HG02588 (cell line): ENCODE data around the gene GPR75.

Experiments
- ATAC-seq: cut with Tn5 transposase; IDR thresholded peaks from one replicate; pipeline ENCODE4 v1.9.1; 2021; ENCODE audit warnings: mild to moderate bottlenecking, moderate library complexity; ENCODE audit not compliant: unreplicated experiment

GPR75 gene

DNA sequence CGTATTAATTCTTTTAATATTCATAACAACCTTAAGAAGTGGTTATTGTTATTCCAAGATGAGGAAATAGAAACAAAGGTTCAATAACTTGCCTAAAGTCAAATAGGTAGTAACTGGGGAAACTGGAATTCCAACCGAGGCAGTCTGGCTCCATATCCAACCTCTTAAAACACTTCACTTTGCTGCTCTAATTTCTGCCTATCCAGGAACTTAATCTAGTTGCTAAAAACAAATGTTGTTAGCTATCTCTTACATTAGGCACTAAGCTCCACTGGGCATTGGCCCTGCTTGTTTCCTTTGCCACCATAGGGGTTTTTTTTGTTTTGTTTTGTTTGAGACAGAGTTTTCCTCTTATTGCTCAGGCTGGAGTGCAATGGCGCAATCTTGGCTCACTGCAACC, 48.2 kb downstream of the GPR75 start:
- ATAC-seq: no peak
